HAP-1 (cell line): ENCODE measurements around the gene COX8C.

Experiments used
- DNase-seq, 2 experiments: peaks; one replicate each; pipeline ENCODE4 v3.0.0-alpha.2; 2016 to 2020; ENCODE audit warnings: low spot score in 2 of 2
- H3K27me3 ChIP-seq: fragments of 250-450 bp; sonication (Bioruptor Pico); 2 replicates; pipeline ENCODE4 v1.5.1; 2020; ENCODE audit warnings: low read depth, mild to moderate bottlenecking, moderate library complexity
- H3K36me3 ChIP-seq: fragments of 250-450 bp; sonication (Bioruptor Pico); replicated peaks from 2 replicates; pipeline ENCODE4 v1.5.1; 2020; ENCODE audit warnings: mild to moderate bottlenecking
- H3K4me1 ChIP-seq: fragments of 250-450 bp; sonication (Bioruptor Pico); 2 replicates; pipeline ENCODE4 v1.5.1; 2020; ENCODE audit warnings: mild to moderate bottlenecking
- H3K4me3 ChIP-seq: fragments of 250-450 bp; sonication (Bioruptor Pico); 2 replicates; pipeline ENCODE4 v1.5.1; 2020; ENCODE audit warnings: mild to moderate bottlenecking, moderate library complexity
- H3K9me3 ChIP-seq: fragments of 250-450 bp; sonication (Bioruptor Pico); 2 replicates; pipeline ENCODE4 v1.5.1; 2020; ENCODE audit warnings: mild to moderate bottlenecking, moderate library complexity
- in situ Hi-C: fragments of 300-500 bp; cut with MboI; formaldehyde crosslinking; loops from 3 replicates; pipeline ENCODE4 v1.14.3; 2020; ENCODE audit warnings: low sequenced_read_pairs, inconsistent platforms, mixed read lengths

Gene COX8C

GRCh38 chr14:93316716-93317115, 30.3 kb upstream of the COX8C start:
- no peak for DNase-seq
- Histone ChIP-seq H3K27me3 (no peaks in the 10 kb centered on the region), H3K9me3 (no peaks in the 10 kb centered on the region), H3K4me3 (no peak overlapping the region), H3K4me1 (peaks cover 17% of the 10 kb centered on the region), H3K36me3 (no peaks in the 10 kb centered on the region; the same call in 1 of the 2 replicates)
- in situ Hi-C loops = no loop called here

GRCh38 chr14:93317210-93317874, 29.6 kb upstream of the COX8C start:
- in situ Hi-C loops = no loop called here
- Histone ChIP-seq H3K27me3 (no peaks in the 10 kb centered on the region), H3K9me3 (no peaks in the 10 kb centered on the region), H3K36me3 (no peaks in the 10 kb centered on the region; the same call in 1 of the 2 replicates), H3K4me1 (peaks cover 17% of the 10 kb centered on the region), H3K4me3 (no peak overlapping the region)
- DNase-seq = no peak

GRCh38 chr14:93317875-93318807, 28.8 kb upstream of the COX8C start:
- DNase-seq = no peak
- no peaks in the 10 kb centered on the region; the same call in 1 of the 2 replicates for H3K36me3 ChIP-seq
- no peak overlapping the region for H3K4me3 ChIP-seq
- peaks cover 17% of the 10 kb centered on the region for H3K4me1 ChIP-seq
- in situ Hi-C loops = no loop called here
- no peaks in the 10 kb centered on the region for H3K9me3 ChIP-seq
- no peaks in the 10 kb centered on the region for H3K27me3 ChIP-seq

GRCh38 chr14:93318927-93319326, 28.1 kb upstream of the COX8C start:
- no peaks in the 10 kb centered on the region; the same call in 1 of the 2 replicates for H3K36me3 ChIP-seq
- no peaks in the 10 kb centered on the region for H3K9me3 ChIP-seq
- in situ Hi-C loops = no loop called here
- peaks cover 17% of the 10 kb centered on the region for H3K4me1 ChIP-seq
- H3K27me3 ChIP-seq = no peaks in the 10 kb centered on the region
- no peak overlapping the region for H3K4me3 ChIP-seq
- DNase-seq = no peak

GRCh38 chr14:93319494-93319893, 27.5 kb upstream of the COX8C start:
- no peak for DNase-seq
- Histone ChIP-seq H3K27me3 (no peaks in the 10 kb centered on the region), H3K4me1 (peaks cover 17% of the 10 kb centered on the region), H3K9me3 (no peaks in the 10 kb centered on the region), H3K36me3 (no peaks in the 10 kb centered on the region; the same call in 1 of the 2 replicates), H3K4me3 (no peak overlapping the region)
- in situ Hi-C loops = no loop called here

- peaks cover 17% of the 10 kb centered on the region for H3K4me1 ChIP-seq
- H3K36me3 ChIP-seq = no peaks in the 10 kb centered on the region; the same call in 1 of the 2 replicates
- no peak overlapping the region for H3K4me3 ChIP-seq
- DNase-seq = no peak
- no peaks in the 10 kb centered on the region for H3K9me3 ChIP-seq
- H3K27me3 ChIP-seq = no peaks in the 10 kb centered on the region
- in situ Hi-C loops = no loop called here
Measured at GRCh38 chr14:93319958-93320357, 27.0 kb upstream of the COX8C start.

GRCh38 chr14:93320489-93320888, 26.5 kb upstream of the COX8C start:
- Histone ChIP-seq H3K4me1 (peaks cover 17% of the 10 kb centered on the region), H3K36me3 (no peaks in the 10 kb centered on the region; the same call in none of the 2 replicates), H3K9me3 (no peaks in the 10 kb centered on the region), H3K4me3 (no peak overlapping the region), H3K27me3 (no peaks in the 10 kb centered on the region)
- no peak for DNase-seq
- in situ Hi-C loops = no loop called here

- Histone ChIP-seq H3K9me3 (no peaks in the 10 kb centered on the region), H3K4me1 (peaks cover 11% of the 10 kb centered on the region), H3K4me3 (no peak overlapping the region), H3K27me3 (no peaks in the 10 kb centered on the region), H3K36me3 (no peaks in the 10 kb centered on the region; the same call in none of the 2 replicates)
- in situ Hi-C loops = no loop called here
- no peak for DNase-seq
Measured at GRCh38 chr14:93322929-93323599, 23.9 kb upstream of the COX8C start.

- DNase-seq = no peak
- Histone ChIP-seq H3K4me1 (peaks cover 5% of the 10 kb centered on the region; the same call in 1 of the 2 replicates), H3K36me3 (no peaks in the 10 kb centered on the region; the same call in none of the 2 replicates), H3K9me3 (no peaks in the 10 kb centered on the region), H3K4me3 (no peak overlapping the region), H3K27me3 (no peaks in the 10 kb centered on the region)
- in situ Hi-C loops = no loop called here
Measured at GRCh38 chr14:93323600-93324174, 23.3 kb upstream of the COX8C start.

- H3K9me3 ChIP-seq = no peaks in the 10 kb centered on the region
- H3K27me3 ChIP-seq = no peaks in the 10 kb centered on the region
- in situ Hi-C loops = no loop called here
- peaks cover 6% of the 10 kb centered on the region; the same call in 1 of the 2 replicates for H3K4me1 ChIP-seq
- H3K4me3 ChIP-seq = no peak overlapping the region
- DNase-seq = no peak
- no peaks in the 10 kb centered on the region; the same call in none of the 2 replicates for H3K36me3 ChIP-seq
Measured at GRCh38 chr14:93326196-93326595, 20.8 kb upstream of the COX8C start.

- DNase-seq = no peak
- no peaks in the 10 kb centered on the region; the same call in 1 of the 2 replicates for H3K36me3 ChIP-seq
- no peaks in the 10 kb centered on the region for H3K9me3 ChIP-seq
- no peaks in the 10 kb centered on the region for H3K27me3 ChIP-seq
- no peak overlapping the region for H3K4me3 ChIP-seq
- in situ Hi-C loops = no loop called here
- H3K4me1 ChIP-seq = peaks cover 9% of the 10 kb centered on the region
Measured at GRCh38 chr14:93328546-93328945, 18.4 kb upstream of the COX8C start.

GRCh38 chr14:93329965-93330608, 16.9 kb upstream of the COX8C start:
- peaks cover 25% of the 10 kb centered on the region for H3K4me1 ChIP-seq
- no peaks in the 10 kb centered on the region for H3K27me3 ChIP-seq
- no peak for DNase-seq
- no peaks in the 10 kb centered on the region for H3K9me3 ChIP-seq
- H3K36me3 ChIP-seq = no peaks in the 10 kb centered on the region; the same call in 1 of the 2 replicates
- in situ Hi-C loops = no loop called here
- H3K4me3 ChIP-seq = no peak overlapping the region

GRCh38 chr14:93330609-93331000, 16.4 kb upstream of the COX8C start:
- Histone ChIP-seq H3K4me3 (no peak overlapping the region), H3K36me3 (no peaks in the 10 kb centered on the region; the same call in 1 of the 2 replicates), H3K4me1 (peaks cover 25% of the 10 kb centered on the region), H3K27me3 (no peaks in the 10 kb centered on the region), H3K9me3 (no peaks in the 10 kb centered on the region)
- in situ Hi-C loops = no loop called here
- no peak for DNase-seq
